Mesenchymal stem cell (in vitro differentiated cells and primary cell): ENCODE measurements around the gene ZBED1.
"Not testable (repeated sequence)": the region's sequence is repeated elsewhere in the genome, so short reads cannot be mapped to it uniquely, and the experiment has no call there.

Source experiments
- DNase-seq: peaks from one replicate; pipeline ENCODE4 v3.0.0-alpha.2; 2013
- H2AFZ ChIP-seq: one replicate; pipeline ENCODE4 v1.6.1; 2013; ENCODE audit warnings: low read depth, mild to moderate bottlenecking, control low read depth, inconsistent platforms, low read length, moderate library complexity
- H2AK5ac ChIP-seq: 2 replicates; pipeline ENCODE4 v1.6.1; 2013; ENCODE audit warnings: low read length, moderate library complexity, mild to moderate bottlenecking, inconsistent platforms; ENCODE audit not compliant: severe bottlenecking
- H2BK120ac ChIP-seq: one replicate; pipeline ENCODE4 v1.6.1; 2013; ENCODE audit warnings: low read depth, mild to moderate bottlenecking, inconsistent platforms, low read length, moderate library complexity
- H2BK12ac ChIP-seq, 2 experiments: one replicate each; pipeline ENCODE4 v1.6.1; 2013; ENCODE audit warnings: inconsistent platforms in 2 of 2, low read length in 2 of 2, mild to moderate bottlenecking in 2 of 2, moderate library complexity in 2 of 2, control low read depth in 1 of 2
- H2BK15ac ChIP-seq: one replicate; pipeline ENCODE4 v1.6.1; 2013; ENCODE audit warnings: mild to moderate bottlenecking, low read depth, inconsistent platforms; ENCODE audit not compliant: poor library complexity, severe bottlenecking
- H2BK5ac ChIP-seq: 2 replicates; pipeline ENCODE4 v1.6.1; 2013; ENCODE audit warnings: low read depth, mild to moderate bottlenecking, low read length, control low read depth, inconsistent platforms; ENCODE audit not compliant: poor library complexity, severe bottlenecking
- H3K14ac ChIP-seq, 2 experiments: one replicate each; pipeline ENCODE4 v1.6.1; 2013; ENCODE audit warnings: inconsistent platforms in 2 of 2, low read length in 2 of 2, control low read depth in 1 of 2, mild to moderate bottlenecking in 1 of 2, moderate library complexity in 1 of 2
- H3K18ac ChIP-seq, 2 experiments: one replicate each; pipeline ENCODE4 v1.6.1; 2013; ENCODE audit warnings: inconsistent platforms in 2 of 2, low read length in 2 of 2, control low read depth in 1 of 2, low read depth in 1 of 2, mild to moderate bottlenecking in 1 of 2
- H3K23ac ChIP-seq, 2 experiments: one replicate each; pipeline ENCODE4 v1.6.1; 2013; ENCODE audit warnings: inconsistent platforms in 2 of 2, low read length in 2 of 2, mild to moderate bottlenecking in 2 of 2, moderate library complexity in 2 of 2, control low read depth in 1 of 2
- H3K27ac ChIP-seq: 2 replicates; pipeline ENCODE4 v1.5.1; 2013; ENCODE audit warnings: mild to moderate bottlenecking, moderate library complexity, low read length, control low read depth, inconsistent platforms; ENCODE audit not compliant: poor library complexity, severe bottlenecking
- H3K27me3 ChIP-seq, 2 experiments: 2 replicates each; pipeline versions ENCODE4 v1.6.1 to v1.7.0; 2013; ENCODE audit warnings: low read length in 2 of 2, mild to moderate bottlenecking in 2 of 2, moderate library complexity in 2 of 2, control low read depth in 1 of 2, inconsistent platforms in 1 of 2; ENCODE audit not compliant: control insufficient read depth in 1 of 2, insufficient read depth in 1 of 2
- H3K36me3 ChIP-seq, 2 experiments: 2 replicates each; pipeline versions ENCODE4 v1.6.1 to v1.7.0; 2013; ENCODE audit warnings: low read length in 2 of 2, control low read depth in 1 of 2, inconsistent platforms in 1 of 2, low read depth in 1 of 2, mild to moderate bottlenecking in 1 of 2; ENCODE audit not compliant: insufficient read depth in 2 of 2, control insufficient read depth in 1 of 2
- H3K4ac ChIP-seq, 2 experiments: one replicate each; pipeline ENCODE4 v1.6.1; 2013; ENCODE audit warnings: inconsistent platforms in 2 of 2, low read length in 2 of 2, mild to moderate bottlenecking in 2 of 2, moderate library complexity in 2 of 2, control low read depth in 1 of 2, low read depth in 1 of 2
- H3K4me1 ChIP-seq: 2 replicates; pipeline ENCODE4 v1.6.1; 2013; ENCODE audit warnings: low read depth, low read length, control low read depth; ENCODE audit not compliant: control insufficient read depth, insufficient read depth
- H3K4me2 ChIP-seq: 2 replicates; pipeline ENCODE4 v1.6.1; 2013; ENCODE audit warnings: low read length, mild to moderate bottlenecking, inconsistent platforms; ENCODE audit not compliant: poor library complexity, severe bottlenecking
- H3K4me3 ChIP-seq, 2 experiments: 2 replicates each; pipeline versions ENCODE4 v1.5.1 to v1.7.0; 2013; ENCODE audit warnings: low read length in 2 of 2, mild to moderate bottlenecking in 2 of 2, control low read depth in 1 of 2, low read depth in 1 of 2; ENCODE audit not compliant: insufficient read depth in 1 of 2
- H3K79me1 ChIP-seq: replicated peaks from 2 replicates; pipeline ENCODE4 v1.6.1; 2013; ENCODE audit warnings: mild to moderate bottlenecking, control low read depth, low read length, inconsistent platforms; ENCODE audit not compliant: poor library complexity, severe bottlenecking
- H3K9ac ChIP-seq: 2 replicates; pipeline ENCODE4 v1.7.0; 2013; ENCODE audit warnings: mild to moderate bottlenecking, low read length, moderate library complexity
- H3K9me3 ChIP-seq: 2 replicates; pipeline ENCODE4 v1.7.0; 2013; ENCODE audit warnings: mild to moderate bottlenecking, low read length; ENCODE audit not compliant: control insufficient read depth
- H4K8ac ChIP-seq: one replicate; pipeline ENCODE4 v1.6.1; 2013; ENCODE audit warnings: inconsistent platforms, mild to moderate bottlenecking, low read length, moderate library complexity
- H4K91ac ChIP-seq: one replicate; pipeline ENCODE4 v1.6.1; 2013; ENCODE audit warnings: mild to moderate bottlenecking, low read length, inconsistent platforms
- WGBS: methylation state at CpG from one replicate; pipeline ENCODE4 v1.1.7; 2013; ENCODE audit warnings: mixed read lengths; 5-methylcytosine and 5-hydroxymethylcytosine counted together

ZBED1 gene

GRCh38 chrX:2507904-2508627 lies 7.3 kb upstream of the ZBED1 start:
- H3K27ac ChIP-seq = no peak overlapping the region
- no peak overlapping the region for H4K8ac ChIP-seq
- H2AK5ac ChIP-seq = no peak overlapping the region
- no peak overlapping the region for H3K4me3 ChIP-seq
- no peak overlapping the region for H2BK15ac ChIP-seq
- H3K4ac ChIP-seq = no peak overlapping the region
- DNase-seq = no peak
- H3K36me3 ChIP-seq = no peaks in the 10 kb centered on the region
- H2BK120ac ChIP-seq = no peak overlapping the region
- H3K4me1 ChIP-seq = no peaks in the 10 kb centered on the region
- H3K79me1 ChIP-seq = no peaks in the 10 kb centered on the region
- H3K9me3 ChIP-seq = no peaks in the 10 kb centered on the region
- H3K23ac ChIP-seq = no peak overlapping the region
- H2BK5ac ChIP-seq = no peak overlapping the region
- peaks cover 7 to 23% of the 10 kb centered on the region in 2 experiments for H3K27me3 ChIP-seq
- no peak overlapping the region for H2AFZ ChIP-seq
- no peak overlapping the region for H4K91ac ChIP-seq
- H3K4me2 ChIP-seq = no peak overlapping the region
- no peak overlapping the region for H3K18ac ChIP-seq
- 76% methylated on average over 5 of the region's 8 CpGs for WGBS
- H3K9ac ChIP-seq = no peak overlapping the region
- H3K14ac ChIP-seq = no peak overlapping the region
- H2BK12ac ChIP-seq = no peak overlapping the region

- H3K27ac ChIP-seq = no peak overlapping the region
- no peak overlapping the region for H2BK120ac ChIP-seq
- no peak overlapping the region for H3K18ac ChIP-seq
- H2AFZ ChIP-seq = no peak overlapping the region
- 92% methylated on average over 2 of the region's 3 CpGs for WGBS
- no peaks in the 10 kb centered on the region for H3K9me3 ChIP-seq
- no peak for DNase-seq
- H3K4me3 ChIP-seq = no peak overlapping the region
- H3K9ac ChIP-seq = no peak overlapping the region
- no peak overlapping the region for H2BK12ac ChIP-seq
- peaks cover 7 to 19% of the 10 kb centered on the region in 2 experiments for H3K27me3 ChIP-seq
- peaks cover 4% of the 10 kb centered on the region for H3K4me1 ChIP-seq
- no peak overlapping the region for H4K91ac ChIP-seq
- H2BK5ac ChIP-seq = no peak overlapping the region
- no peak overlapping the region for H4K8ac ChIP-seq
- no peaks in the 10 kb centered on the region for H3K36me3 ChIP-seq
- H3K4me2 ChIP-seq = no peak overlapping the region
- H3K23ac ChIP-seq = no peak overlapping the region
- no peak overlapping the region for H2BK15ac ChIP-seq
- H2AK5ac ChIP-seq = no peak overlapping the region
- H3K4ac ChIP-seq = no peak overlapping the region
- no peak overlapping the region for H3K14ac ChIP-seq
- no peaks in the 10 kb centered on the region for H3K79me1 ChIP-seq
These were observed 6.4 kb upstream of the ZBED1 start for GRCh38 chrX:2507196-2507595.

- 97% methylated on average over 8 of the region's 8 CpGs for WGBS
- H3K27ac ChIP-seq, H2AFZ ChIP-seq, H3K4me3 ChIP-seq, H3K9me3 ChIP-seq, H3K4me2 ChIP-seq, H2BK12ac ChIP-seq, H3K79me1 ChIP-seq, H4K8ac ChIP-seq, H3K4ac ChIP-seq, H2BK120ac ChIP-seq, H3K36me3 ChIP-seq, H3K14ac ChIP-seq, H2BK5ac ChIP-seq, H3K9ac ChIP-seq, H2BK15ac ChIP-seq, H4K91ac ChIP-seq, H3K23ac ChIP-seq, H3K18ac ChIP-seq, H3K27me3 ChIP-seq, DNase-seq, H2AK5ac ChIP-seq: not testable (repeated sequence)
- peaks cover 13% of the 10 kb centered on the region for H3K4me1 ChIP-seq
These were observed 4.6 kb upstream of the ZBED1 start for GRCh38 chrX:2505341-2505740.

GRCh38 chrX:2504706-2505332 lies 4.0 kb upstream of the ZBED1 start:
- Histone ChIP-seq H3K27me3 (peaks cover 0 to 7% of the 10 kb centered on the region in 2 experiments), H3K36me3 (no peaks in the 10 kb centered on the region), H3K14ac (no peak overlapping the region), H4K8ac (no peak overlapping the region), H2BK120ac (no peak overlapping the region), H2AFZ (no peak overlapping the region), H2BK15ac (no peak overlapping the region), H3K4me3 (no peak overlapping the region), H4K91ac (no peak overlapping the region), H2BK5ac (no peak overlapping the region), H3K23ac (no peak overlapping the region), H3K79me1 (no peaks in the 10 kb centered on the region), H3K4me1 (peaks cover 13% of the 10 kb centered on the region), H2AK5ac (no peak overlapping the region), H3K9ac (no peak overlapping the region), H3K27ac (no peak overlapping the region), H2BK12ac (no peak overlapping the region), H3K9me3 (no peaks in the 10 kb centered on the region), H3K4me2 (no peak overlapping the region), H3K4ac (no peak overlapping the region), H3K18ac (no peak overlapping the region)
- WGBS = 90% methylated on average over 6 of the region's 7 CpGs
- DNase-seq = no peak
